NCI-H187 (cell line): ENCODE results near the gene CRB3.

Source experiments
- DNase-seq, 2 experiments: peaks; one replicate each; lab custom pipeline; 2025; lab: John Stamatoyannopoulos, UW

Gene CRB3

GRCh38 chr19:6466526-6467248 is 2.6 kb downstream of the CRB3 start:
- DNase-seq, result no peak

- no peak for DNase-seq
These were observed 3.3 kb downstream of the CRB3 start for GRCh38 chr19:6467384-6467783.

- no peak for DNase-seq
These were observed 6.1 kb downstream of the CRB3 start for GRCh38 chr19:6470173-6470572.

- DNase-seq, result no peak
These were observed 7.0 kb downstream of the CRB3 start for GRCh38 chr19:6471076-6471475.

GRCh38 chr19:6472713-6473112 is 8.6 kb downstream of the CRB3 start:
- no peak for DNase-seq

- DNase-seq, result no peak
These were observed 9.6 kb downstream of the CRB3 start for GRCh38 chr19:6473647-6474046.

GRCh38 chr19:6475321-6476108 is 11.4 kb downstream of the CRB3 start:
- no peak for DNase-seq

GRCh38 chr19:6476155-6476895 is 12.3 kb downstream of the CRB3 start:
- no peak for DNase-seq

GRCh38 chr19:6476896-6477431 is 12.9 kb downstream of the CRB3 start:
- no peak for DNase-seq

GRCh38 chr19:6478815-6479214 is 14.7 kb downstream of the CRB3 start:
- DNase-seq, result no peak

GRCh38 chr19:6479836-6480398 is 15.8 kb downstream of the CRB3 start:
- no peak for DNase-seq

GRCh38 chr19:6480848-6481415 is 16.9 kb downstream of the CRB3 start:
- DNase-seq, result no peak

GRCh38 chr19:6481541-6482342 is 17.7 kb downstream of the CRB3 start, which contains the start of gene DENND1C:
Gene DENND1C, minus strand, starts transcription at chr19:6481787. Its CDS starts 92 bp downstream, at chr19:6481695.
- no peak for DNase-seq

GRCh38 chr19:6482343-6482686 is 18.2 kb downstream of the CRB3 start:
- no peak for DNase-seq

- no peak for DNase-seq
These were observed 19.2 kb downstream of the CRB3 start for GRCh38 chr19:6483235-6483634.

- no peak for DNase-seq
These were observed 20.2 kb downstream of the CRB3 start for GRCh38 chr19:6484230-6484629.

GRCh38 chr19:6484831-6485230 is 20.8 kb downstream of the CRB3 start:
- no peak for DNase-seq

GRCh38 chr19:6489278-6490061 is 25.4 kb downstream of the CRB3 start:
- no peak for DNase-seq

- DNase-seq, result no peak
These were observed 26.1 kb downstream of the CRB3 start for GRCh38 chr19:6490134-6490533.
